ENCODE measurements around the gene GRAMD1B. TPM values are rescaled to one million over a fixed set of nuclear protein-coding genes. Genes with fewer than 3 reads are reported as not detected.

The GRAMD1B gene
- total and polyA plus RNA-seq, 4 donors = 0.29 to 2.6 (median 1.3) TPM

DNA sequence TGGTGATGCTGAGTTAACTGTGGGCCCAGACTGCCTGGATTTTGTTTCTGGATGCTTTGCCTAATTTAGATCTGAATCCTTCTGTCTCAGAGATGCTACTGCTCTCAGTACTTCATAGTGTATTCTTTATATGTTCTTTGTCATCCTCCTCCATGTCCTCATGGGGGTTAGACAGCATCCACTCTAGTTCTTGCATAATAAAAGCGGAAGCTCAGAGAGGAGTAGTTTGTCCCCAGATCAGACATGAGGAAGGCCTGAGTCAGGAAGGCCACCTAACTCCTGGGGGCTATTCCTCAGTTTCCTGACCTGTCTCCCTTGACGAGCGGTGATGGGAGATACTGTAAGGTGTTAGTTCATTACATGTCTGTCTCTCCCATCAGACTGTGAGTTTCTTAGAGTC, 134.2 kb downstream of the GRAMD1B start:
- Histone ChIP-seq H3K4me3 (ENCODE audit: low read depth in 1 of 3, low read length in 3 of 3) (no peak overlapping the region), H3K9ac (ENCODE audit: low read depth in 1 of 2, low read length in 2 of 2) (no peak overlapping the region), H3K9me3 (ENCODE audit: control insufficient read depth in 4 of 4, low read length in 3 of 4) (no peaks in the 10 kb centered on the region), H3K36me3 (ENCODE audit: control insufficient read depth in 4 of 4, insufficient read depth in 3 of 4, low read depth in 1 of 4, low read length in 3 of 4) (no peaks in the 10 kb centered on the region), H3K27ac (ENCODE audit: low read depth in 1 of 2, low read length in 2 of 2) (no peak overlapping the region), H3K27me3 (ENCODE audit: control insufficient read depth in 4 of 4, insufficient read depth in 4 of 4, low read length in 3 of 4) (no peaks in the 10 kb centered on the region), H3K4me1 (ENCODE audit: control insufficient read depth in 4 of 4, insufficient read depth in 4 of 4, low read length in 3 of 4) (peaks cover 0 to 9% (median 3%) of the 10 kb centered on the region in 4 donors)
- no peak for DNase-seq (ENCODE audit: low spot score)
- TF ChIP-seq RAD21 (IDR thresholded peaks at IDR 0.05) (no peak), JUND (IDR thresholded peaks at IDR 0.05) (no peak), FOXA1 (IDR thresholded peaks at IDR 0.05) (no peak), EGR1 (IDR thresholded peaks at IDR 0.05; ENCODE audit: low read depth in 2 of 2) (no peak), SP1 (IDR thresholded peaks at IDR 0.05) (no peak), HNF4A (conservative IDR thresholded peaks at IDR 0.05) (no peak), HNF4G (IDR thresholded peaks at IDR 0.05) (no peak), NR2F2 (IDR thresholded peaks at IDR 0.05) (no peak), GABPA (IDR thresholded peaks at IDR 0.05 in 1 of 2, conservative IDR thresholded peaks at IDR 0.05 in 1 of 2) (no peak), RXRA (IDR thresholded peaks at IDR 0.05) (no peak), YY1 (IDR thresholded peaks at IDR 0.05) (no peak), FOXA2 (IDR thresholded peaks at IDR 0.05) (no peak), TAF1 (conservative IDR thresholded peaks at IDR 0.05) (no peak)
- TF ChIP-seq, protein P1, sequence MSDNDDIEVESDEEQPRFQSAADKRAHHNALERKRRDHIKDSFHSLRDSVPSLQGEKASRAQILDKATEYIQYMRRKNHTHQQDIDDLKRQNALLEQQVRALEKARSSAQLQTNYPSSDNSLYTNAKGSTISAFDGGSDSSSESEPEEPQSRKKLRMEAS (IDR thresholded peaks at IDR 0.05) = no peak
- TF ChIP-seq, protein P2, sequence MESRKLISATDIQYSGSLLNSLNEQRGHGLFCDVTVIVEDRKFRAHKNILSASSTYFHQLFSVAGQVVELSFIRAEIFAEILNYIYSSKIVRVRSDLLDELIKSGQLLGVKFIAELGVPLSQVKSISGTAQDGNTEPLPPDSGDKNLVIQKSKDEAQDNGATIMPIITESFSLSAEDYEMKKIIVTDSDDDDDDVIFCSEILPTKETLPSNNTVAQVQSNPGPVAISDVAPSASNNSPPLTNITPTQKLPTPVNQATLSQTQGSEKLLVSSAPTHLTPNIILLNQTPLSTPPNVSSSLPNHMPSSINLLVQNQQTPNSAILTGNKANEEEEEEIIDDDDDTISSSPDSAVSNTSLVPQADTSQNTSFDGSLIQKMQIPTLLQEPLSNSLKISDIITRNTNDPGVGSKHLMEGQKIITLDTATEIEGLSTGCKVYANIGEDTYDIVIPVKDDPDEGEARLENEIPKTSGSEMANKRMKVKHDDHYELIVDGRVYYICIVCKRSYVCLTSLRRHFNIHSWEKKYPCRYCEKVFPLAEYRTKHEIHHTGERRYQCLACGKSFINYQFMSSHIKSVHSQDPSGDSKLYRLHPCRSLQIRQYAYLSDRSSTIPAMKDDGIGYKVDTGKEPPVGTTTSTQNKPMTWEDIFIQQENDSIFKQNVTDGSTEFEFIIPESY (IDR thresholded peaks at IDR 0.05) = no peak
- TF ChIP-seq, protein P3, sequence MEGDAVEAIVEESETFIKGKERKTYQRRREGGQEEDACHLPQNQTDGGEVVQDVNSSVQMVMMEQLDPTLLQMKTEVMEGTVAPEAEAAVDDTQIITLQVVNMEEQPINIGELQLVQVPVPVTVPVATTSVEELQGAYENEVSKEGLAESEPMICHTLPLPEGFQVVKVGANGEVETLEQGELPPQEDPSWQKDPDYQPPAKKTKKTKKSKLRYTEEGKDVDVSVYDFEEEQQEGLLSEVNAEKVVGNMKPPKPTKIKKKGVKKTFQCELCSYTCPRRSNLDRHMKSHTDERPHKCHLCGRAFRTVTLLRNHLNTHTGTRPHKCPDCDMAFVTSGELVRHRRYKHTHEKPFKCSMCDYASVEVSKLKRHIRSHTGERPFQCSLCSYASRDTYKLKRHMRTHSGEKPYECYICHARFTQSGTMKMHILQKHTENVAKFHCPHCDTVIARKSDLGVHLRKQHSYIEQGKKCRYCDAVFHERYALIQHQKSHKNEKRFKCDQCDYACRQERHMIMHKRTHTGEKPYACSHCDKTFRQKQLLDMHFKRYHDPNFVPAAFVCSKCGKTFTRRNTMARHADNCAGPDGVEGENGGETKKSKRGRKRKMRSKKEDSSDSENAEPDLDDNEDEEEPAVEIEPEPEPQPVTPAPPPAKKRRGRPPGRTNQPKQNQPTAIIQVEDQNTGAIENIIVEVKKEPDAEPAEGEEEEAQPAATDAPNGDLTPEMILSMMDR (IDR thresholded peaks at IDR 0.05; ENCODE audit: low read depth, low read length, missing input control) = no peak
- TF ChIP-seq, protein P4, sequence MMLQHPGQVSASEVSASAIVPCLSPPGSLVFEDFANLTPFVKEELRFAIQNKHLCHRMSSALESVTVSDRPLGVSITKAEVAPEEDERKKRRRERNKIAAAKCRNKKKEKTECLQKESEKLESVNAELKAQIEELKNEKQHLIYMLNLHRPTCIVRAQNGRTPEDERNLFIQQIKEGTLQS (IDR thresholded peaks at IDR 0.05) = no peak
- TF ChIP-seq, protein P5, sequence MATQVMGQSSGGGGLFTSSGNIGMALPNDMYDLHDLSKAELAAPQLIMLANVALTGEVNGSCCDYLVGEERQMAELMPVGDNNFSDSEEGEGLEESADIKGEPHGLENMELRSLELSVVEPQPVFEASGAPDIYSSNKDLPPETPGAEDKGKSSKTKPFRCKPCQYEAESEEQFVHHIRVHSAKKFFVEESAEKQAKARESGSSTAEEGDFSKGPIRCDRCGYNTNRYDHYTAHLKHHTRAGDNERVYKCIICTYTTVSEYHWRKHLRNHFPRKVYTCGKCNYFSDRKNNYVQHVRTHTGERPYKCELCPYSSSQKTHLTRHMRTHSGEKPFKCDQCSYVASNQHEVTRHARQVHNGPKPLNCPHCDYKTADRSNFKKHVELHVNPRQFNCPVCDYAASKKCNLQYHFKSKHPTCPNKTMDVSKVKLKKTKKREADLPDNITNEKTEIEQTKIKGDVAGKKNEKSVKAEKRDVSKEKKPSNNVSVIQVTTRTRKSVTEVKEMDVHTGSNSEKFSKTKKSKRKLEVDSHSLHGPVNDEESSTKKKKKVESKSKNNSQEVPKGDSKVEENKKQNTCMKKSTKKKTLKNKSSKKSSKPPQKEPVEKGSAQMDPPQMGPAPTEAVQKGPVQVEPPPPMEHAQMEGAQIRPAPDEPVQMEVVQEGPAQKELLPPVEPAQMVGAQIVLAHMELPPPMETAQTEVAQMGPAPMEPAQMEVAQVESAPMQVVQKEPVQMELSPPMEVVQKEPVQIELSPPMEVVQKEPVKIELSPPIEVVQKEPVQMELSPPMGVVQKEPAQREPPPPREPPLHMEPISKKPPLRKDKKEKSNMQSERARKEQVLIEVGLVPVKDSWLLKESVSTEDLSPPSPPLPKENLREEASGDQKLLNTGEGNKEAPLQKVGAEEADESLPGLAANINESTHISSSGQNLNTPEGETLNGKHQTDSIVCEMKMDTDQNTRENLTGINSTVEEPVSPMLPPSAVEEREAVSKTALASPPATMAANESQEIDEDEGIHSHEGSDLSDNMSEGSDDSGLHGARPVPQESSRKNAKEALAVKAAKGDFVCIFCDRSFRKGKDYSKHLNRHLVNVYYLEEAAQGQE (IDR thresholded peaks at IDR 0.05) = no peak
- WGBS = 98% methylated on average over 3 of the region's 3 CpGs

All from liver (tissue), 9 donors.